MM.1S (cell line): ENCODE data around the gene NAPG.

ENCODE experiments used
- DNase-seq: peaks from one replicate; pipeline ENCODE4 v3.0.0-alpha.2; 2015
- H2AFZ ChIP-seq: fragments of 300-600 bp; sonication (generic); 2 replicates; pipeline ENCODE4 v1.6.0; 2016; ENCODE audit warnings: antibody characterized with exemption, low read length
- H3F3A ChIP-seq: fragments of 300-600 bp; sonication (generic); 2 replicates; pipeline ENCODE4 v1.6.1; 2016; ENCODE audit warnings: mild to moderate bottlenecking, antibody characterized with exemption, low read length, moderate library complexity, mixed read lengths; ENCODE audit not compliant: insufficient read depth
- H3K27ac ChIP-seq: fragments of 300-600 bp; sonication (generic); 2 replicates; pipeline ENCODE4 v1.5.1; 2016; ENCODE audit warnings: mild to moderate bottlenecking, low read length
- H3K27me3 ChIP-seq: fragments of 300-600 bp; sonication (generic); replicated peaks from 2 replicates; pipeline ENCODE4 v1.6.0; 2016; ENCODE audit warnings: low read length; ENCODE audit not compliant: insufficient read depth
- H3K36me3 ChIP-seq: fragments of 300-600 bp; sonication (generic); replicated peaks from 2 replicates; pipeline ENCODE4 v1.6.1; 2016; ENCODE audit warnings: mild to moderate bottlenecking, low read length, mixed read lengths; ENCODE audit not compliant: insufficient read depth
- H3K4me1 ChIP-seq: fragments of 300-600 bp; sonication (generic); 2 replicates; pipeline ENCODE4 v1.6.1; 2016; ENCODE audit warnings: low read length, mixed read lengths
- H3K4me2 ChIP-seq: fragments of 300-600 bp; sonication (generic); 2 replicates; pipeline ENCODE4 v1.6.0; 2016; ENCODE audit warnings: low read depth, low read length
- H3K4me3 ChIP-seq: fragments of 300-600 bp; sonication (generic); 2 replicates; pipeline ENCODE4 v1.5.1; 2016; ENCODE audit warnings: low read length, mixed read lengths
- H3K79me2 ChIP-seq: fragments of 300-600 bp; sonication (generic); 2 replicates; pipeline ENCODE4 v1.6.1; 2016; ENCODE audit warnings: mixed run types, low read length, mixed read lengths
- H3K9ac ChIP-seq: fragments of 300-600 bp; sonication (generic); 2 replicates; pipeline ENCODE4 v1.6.1; 2016; ENCODE audit warnings: low read length, mixed read lengths
- H3K9me2 ChIP-seq: fragments of 300-600 bp; sonication (generic); replicated peaks from 2 replicates; pipeline ENCODE4 v1.6.1; 2016; ENCODE audit warnings: mild to moderate bottlenecking, low read length, mixed read lengths; ENCODE audit not compliant: insufficient read depth
- H3K9me3 ChIP-seq: fragments of 300-600 bp; sonication (generic); replicated peaks from 2 replicates; pipeline ENCODE4 v1.6.1; 2016; ENCODE audit warnings: mild to moderate bottlenecking, low read length, mixed read lengths; ENCODE audit not compliant: insufficient read depth
- H4K20me1 ChIP-seq: fragments of 300-600 bp; sonication (generic); 2 replicates; pipeline ENCODE4 v1.6.1; 2016; ENCODE audit warnings: mild to moderate bottlenecking, low read length, moderate library complexity, mixed read lengths; ENCODE audit not compliant: insufficient read depth
- EZH2 ChIP-seq: fragments of 300-600 bp; sonication (generic); optimal IDR thresholded peaks from 2 replicates; pipeline ENCODE3; 2017; ENCODE audit warnings: low read depth, mild to moderate bottlenecking, antibody characterized with exemption, low read length, mixed read lengths
- EZH2phosphoT487 ChIP-seq: fragments of 300-600 bp; sonication (generic); IDR thresholded peaks from 2 replicates; pipeline ENCODE4 v1.6.1; 2018; ENCODE audit warnings: antibody characterized with exemption, low read length
- TF ChIP-seq, protein P1 (sequence below): fragments of 300-600 bp; sonication (generic); IDR thresholded peaks from 2 replicates; pipeline ENCODE4 v1.5.1; 2016; ENCODE audit warnings: antibody characterized with exemption, low read length, mixed read lengths

The NAPG gene

DNA sequence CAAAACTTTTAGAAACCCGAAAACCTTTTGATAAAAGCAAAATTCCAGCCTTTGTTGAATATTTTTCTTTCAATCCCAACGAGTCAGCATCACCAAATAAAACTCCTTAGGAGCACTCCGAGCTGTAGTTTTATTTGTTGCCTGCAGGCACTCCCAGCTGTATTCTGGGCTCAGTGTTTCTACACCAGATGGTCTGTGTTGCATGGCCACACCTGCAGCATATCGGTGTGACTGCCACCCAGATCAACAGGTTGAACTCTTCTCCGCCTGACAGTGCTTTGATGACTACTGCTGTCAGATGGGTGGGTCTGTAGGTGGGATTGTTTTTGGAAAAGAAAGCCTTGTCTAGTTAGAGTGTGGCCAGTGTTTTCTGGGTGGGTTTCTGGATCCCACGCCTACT is 38.7 kb upstream of the NAPG start:
- H3K9me2 ChIP-seq, result no peaks in the 10 kb centered on the region
- H2AFZ ChIP-seq, result no peak overlapping the region
- TF ChIP-seq EZH2, result no peak
- TF ChIP-seq, protein P1, sequence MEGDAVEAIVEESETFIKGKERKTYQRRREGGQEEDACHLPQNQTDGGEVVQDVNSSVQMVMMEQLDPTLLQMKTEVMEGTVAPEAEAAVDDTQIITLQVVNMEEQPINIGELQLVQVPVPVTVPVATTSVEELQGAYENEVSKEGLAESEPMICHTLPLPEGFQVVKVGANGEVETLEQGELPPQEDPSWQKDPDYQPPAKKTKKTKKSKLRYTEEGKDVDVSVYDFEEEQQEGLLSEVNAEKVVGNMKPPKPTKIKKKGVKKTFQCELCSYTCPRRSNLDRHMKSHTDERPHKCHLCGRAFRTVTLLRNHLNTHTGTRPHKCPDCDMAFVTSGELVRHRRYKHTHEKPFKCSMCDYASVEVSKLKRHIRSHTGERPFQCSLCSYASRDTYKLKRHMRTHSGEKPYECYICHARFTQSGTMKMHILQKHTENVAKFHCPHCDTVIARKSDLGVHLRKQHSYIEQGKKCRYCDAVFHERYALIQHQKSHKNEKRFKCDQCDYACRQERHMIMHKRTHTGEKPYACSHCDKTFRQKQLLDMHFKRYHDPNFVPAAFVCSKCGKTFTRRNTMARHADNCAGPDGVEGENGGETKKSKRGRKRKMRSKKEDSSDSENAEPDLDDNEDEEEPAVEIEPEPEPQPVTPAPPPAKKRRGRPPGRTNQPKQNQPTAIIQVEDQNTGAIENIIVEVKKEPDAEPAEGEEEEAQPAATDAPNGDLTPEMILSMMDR, result no peak
- no peak for TF ChIP-seq EZH2phosphoT487
- no peaks in the 10 kb centered on the region for H3K36me3 ChIP-seq
- no peak overlapping the region for H3K27ac ChIP-seq
- no peak overlapping the region for H3K4me2 ChIP-seq
- peaks cover 3% of the 10 kb centered on the region; the same call in 1 of the 2 replicates for H3K4me1 ChIP-seq
- H3K27me3 ChIP-seq, result no peaks in the 10 kb centered on the region
- no peak overlapping the region for H3K9ac ChIP-seq
- H4K20me1 ChIP-seq, result no peaks in the 10 kb centered on the region
- no peaks in the 10 kb centered on the region for H3K9me3 ChIP-seq
- no peaks in the 10 kb centered on the region for H3K79me2 ChIP-seq
- no peaks in the 10 kb centered on the region for H3F3A ChIP-seq
- no peak overlapping the region for H3K4me3 ChIP-seq
- DNase-seq, result no peak

DNA sequence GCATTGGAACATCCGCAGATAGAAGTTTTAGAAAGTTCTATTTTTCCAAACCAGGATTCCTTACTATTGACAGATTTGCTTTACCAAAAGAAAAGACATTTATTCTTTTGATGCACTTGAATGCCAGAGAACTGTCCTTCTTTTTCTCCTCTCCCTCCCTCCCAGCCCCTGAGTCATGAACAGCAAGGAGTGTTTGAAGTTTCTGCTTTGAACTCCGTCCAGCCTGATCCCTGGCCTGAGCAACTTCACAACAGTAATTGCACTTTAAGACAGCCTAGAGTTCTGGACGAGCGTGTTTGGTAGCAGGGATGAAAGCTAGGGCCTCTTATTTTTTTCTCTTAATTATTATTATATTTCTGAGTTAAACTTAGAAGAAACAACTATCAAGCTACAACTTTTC is 37.8 kb upstream of the NAPG start:
- no peaks in the 10 kb centered on the region for H4K20me1 ChIP-seq
- H3K4me1 ChIP-seq, result peaks cover 3% of the 10 kb centered on the region; the same call in 1 of the 2 replicates
- TF ChIP-seq EZH2phosphoT487 (no peak), EZH2 (no peak)
- TF ChIP-seq, protein P1, result no peak
- no peak overlapping the region for H3K4me3 ChIP-seq
- no peak for DNase-seq
- no peaks in the 10 kb centered on the region for H3K27me3 ChIP-seq
- no peaks in the 10 kb centered on the region for H3K36me3 ChIP-seq
- H3K9me2 ChIP-seq, result no peaks in the 10 kb centered on the region
- no peaks in the 10 kb centered on the region for H3F3A ChIP-seq
- H3K9me3 ChIP-seq, result no peaks in the 10 kb centered on the region
- H2AFZ ChIP-seq, result no peak overlapping the region
- H3K79me2 ChIP-seq, result no peaks in the 10 kb centered on the region
- no peak overlapping the region for H3K9ac ChIP-seq
- no peak overlapping the region for H3K4me2 ChIP-seq
- no peak overlapping the region for H3K27ac ChIP-seq

DNA sequence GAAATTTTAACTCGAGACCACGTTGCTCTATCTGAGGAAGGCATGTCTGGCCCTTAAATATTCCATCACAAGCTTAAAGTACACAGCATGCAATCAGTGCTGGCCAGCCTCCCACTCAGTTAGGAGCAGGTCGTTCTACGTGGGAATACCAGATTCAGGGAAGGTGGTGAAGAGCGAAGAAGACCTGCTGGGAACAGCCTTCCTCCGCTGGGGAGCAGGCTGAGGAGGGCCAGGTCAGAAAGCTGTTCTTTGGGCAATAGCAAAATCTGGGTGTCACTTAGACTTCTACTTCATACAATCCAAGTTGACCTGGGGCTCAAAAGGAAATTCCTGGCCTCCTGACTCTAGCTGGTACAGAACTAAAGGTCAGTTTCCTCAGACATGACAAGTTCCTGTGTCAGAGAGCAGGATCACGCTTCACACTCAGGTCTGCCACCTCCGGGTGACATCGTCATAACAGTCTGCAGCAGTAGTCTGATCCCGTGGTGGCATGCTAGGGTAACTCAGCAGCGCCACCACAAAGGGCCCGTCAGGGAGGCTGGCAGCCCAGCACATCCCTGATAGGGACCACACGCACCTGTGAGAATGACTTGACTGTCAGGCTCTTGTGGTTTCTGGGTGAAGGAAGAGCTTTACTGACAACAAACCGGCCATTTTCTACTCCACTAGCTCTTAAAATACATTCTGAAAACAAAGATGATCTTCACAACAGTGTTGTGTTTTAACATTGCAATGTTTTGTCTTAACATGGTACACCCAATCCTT is 35.2 kb upstream of the NAPG start:
- Histone ChIP-seq H3K9me2 (no peaks in the 10 kb centered on the region), H2AFZ (peak overlapping the region; percentile 57; the same call in 1 of the 2 replicates), H3F3A (no peaks in the 10 kb centered on the region), H3K9me3 (no peaks in the 10 kb centered on the region), H4K20me1 (no peaks in the 10 kb centered on the region), H3K4me2 (peak overlapping the region; percentile 16; the same call in 1 of the 2 replicates), H3K79me2 (no peaks in the 10 kb centered on the region), H3K36me3 (no peaks in the 10 kb centered on the region), H3K4me1 (peaks cover 3% of the 10 kb centered on the region; the same call in 1 of the 2 replicates), H3K27ac (no peak overlapping the region), H3K4me3 (no peak overlapping the region), H3K9ac (no peak overlapping the region), H3K27me3 (no peaks in the 10 kb centered on the region)
- TF ChIP-seq EZH2phosphoT487, result no peak
- TF ChIP-seq EZH2, result no peak
- TF ChIP-seq, protein P1, result peak; percentile 70
- DNase-seq, result peak; percentile 91
